GM19351 (cell line): Measurements from ENCODE around the gene MYL7.
"Not testable (repeated sequence)": the region's sequence is repeated elsewhere in the genome, so short reads cannot be mapped to it uniquely, and the experiment has no call there.

Experiments used
- ATAC-seq: cut with Tn5 transposase; IDR thresholded peaks from one replicate; pipeline ENCODE4 v1.9.1; 2021; ENCODE audit warnings: mild to moderate bottlenecking, moderate library complexity; ENCODE audit not compliant: unreplicated experiment

The MYL7 gene

DNA sequence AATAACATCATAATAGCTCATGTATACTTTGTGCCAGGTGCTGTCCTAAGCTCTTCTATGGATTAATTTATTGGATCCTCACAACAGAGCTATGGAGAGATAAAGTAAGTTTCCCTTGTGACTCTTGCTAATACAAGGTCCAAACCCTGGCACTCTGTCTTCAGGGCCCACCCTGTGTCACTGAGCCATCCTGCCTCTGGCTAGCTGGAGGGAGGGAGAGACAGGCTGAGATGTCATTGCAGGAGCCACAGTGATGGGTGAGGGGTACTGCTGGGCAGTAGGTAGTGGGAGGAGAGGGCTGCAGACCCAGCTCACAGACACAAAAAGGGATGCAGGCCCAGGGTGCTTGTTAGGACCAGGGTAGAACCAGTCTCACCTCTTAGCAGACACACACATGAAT lies 31.2 kb upstream of the MYL7 start:
- no peak for ATAC-seq

- not testable (repeated sequence) for ATAC-seq
These were observed 30.8 kb upstream of the MYL7 start for GRCh38 chr7:44171901-44172300.

GRCh38 chr7:44167920-44168319 lies 26.8 kb upstream of the MYL7 start:
- ATAC-seq: no peak

GRCh38 chr7:44163591-44163990 lies 22.5 kb upstream of the MYL7 start:
- ATAC-seq: no peak

DNA sequence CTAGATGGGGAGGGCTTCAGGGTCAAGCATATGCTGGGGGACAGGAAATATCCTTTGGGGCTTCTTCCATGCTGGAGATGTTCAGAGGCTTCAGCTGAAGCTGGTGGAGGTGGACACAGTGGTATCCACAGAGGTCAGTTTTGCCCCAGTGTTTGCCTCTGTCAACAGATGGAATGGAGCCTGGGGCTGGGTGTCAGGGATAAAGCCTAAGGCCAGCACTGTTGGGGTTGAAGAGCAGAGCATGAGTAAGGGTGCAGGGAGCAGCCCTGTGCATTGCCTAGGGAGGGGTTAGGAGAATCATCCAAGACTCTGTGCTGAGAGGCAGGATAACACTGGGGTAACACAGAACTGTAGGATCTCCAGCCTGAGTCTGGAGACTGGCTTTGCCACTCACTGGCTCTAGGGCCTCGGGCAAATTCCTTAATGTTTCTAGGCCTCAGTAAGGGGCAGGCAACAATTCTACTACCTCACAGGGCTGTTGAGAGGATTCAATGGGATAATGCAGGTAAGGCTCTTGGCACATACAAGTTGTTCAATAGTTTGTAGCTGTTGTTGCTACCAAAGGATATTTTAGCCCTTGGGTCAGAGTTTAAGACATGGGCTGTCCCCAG lies 21.8 kb upstream of the MYL7 start:
- no peak for ATAC-seq

DNA sequence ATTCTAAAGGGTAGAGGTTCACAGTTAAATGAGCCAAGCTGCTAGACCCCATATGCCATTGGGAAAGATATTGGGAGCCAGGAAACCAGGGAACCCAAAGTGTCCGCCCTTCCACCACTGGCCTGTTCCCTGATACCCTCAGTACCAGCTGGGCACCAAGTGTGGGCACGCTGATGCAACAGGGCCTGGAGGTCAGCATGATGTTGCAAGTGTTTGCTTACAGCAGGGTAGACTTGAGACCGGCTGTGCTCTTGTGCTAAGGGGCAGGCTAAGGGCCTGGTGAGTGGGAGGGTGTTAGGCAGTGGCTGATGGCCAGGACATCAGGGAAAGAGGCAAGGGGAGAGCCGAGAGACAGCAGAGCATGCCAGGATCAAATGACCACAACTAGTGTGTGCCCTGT lies 21.0 kb upstream of the MYL7 start:
- no peak for ATAC-seq

DNA sequence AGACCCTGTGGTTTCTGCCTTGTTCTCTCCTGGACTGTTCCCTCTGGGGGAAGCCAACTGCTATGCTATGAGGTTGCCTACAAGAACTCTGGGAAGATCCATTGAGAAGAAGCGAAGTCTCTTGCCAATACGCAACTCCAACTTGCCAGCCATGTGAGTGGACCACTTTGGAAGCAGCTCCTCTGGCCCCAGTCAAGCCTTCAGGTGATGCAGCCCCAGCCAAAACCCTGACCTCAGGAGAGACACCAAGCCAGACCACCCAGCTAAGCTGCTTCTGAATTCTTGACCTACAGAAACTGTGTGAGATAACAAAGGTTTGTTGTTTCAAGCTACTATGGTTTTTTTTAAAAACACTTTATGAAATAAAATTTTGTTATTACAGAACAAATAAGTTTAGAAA lies 20.2 kb upstream of the MYL7 start:
- ATAC-seq: no peak

- no peak for ATAC-seq
These were observed 18.9 kb upstream of the MYL7 start for GRCh38 chr7:44159824-44160630.

DNA sequence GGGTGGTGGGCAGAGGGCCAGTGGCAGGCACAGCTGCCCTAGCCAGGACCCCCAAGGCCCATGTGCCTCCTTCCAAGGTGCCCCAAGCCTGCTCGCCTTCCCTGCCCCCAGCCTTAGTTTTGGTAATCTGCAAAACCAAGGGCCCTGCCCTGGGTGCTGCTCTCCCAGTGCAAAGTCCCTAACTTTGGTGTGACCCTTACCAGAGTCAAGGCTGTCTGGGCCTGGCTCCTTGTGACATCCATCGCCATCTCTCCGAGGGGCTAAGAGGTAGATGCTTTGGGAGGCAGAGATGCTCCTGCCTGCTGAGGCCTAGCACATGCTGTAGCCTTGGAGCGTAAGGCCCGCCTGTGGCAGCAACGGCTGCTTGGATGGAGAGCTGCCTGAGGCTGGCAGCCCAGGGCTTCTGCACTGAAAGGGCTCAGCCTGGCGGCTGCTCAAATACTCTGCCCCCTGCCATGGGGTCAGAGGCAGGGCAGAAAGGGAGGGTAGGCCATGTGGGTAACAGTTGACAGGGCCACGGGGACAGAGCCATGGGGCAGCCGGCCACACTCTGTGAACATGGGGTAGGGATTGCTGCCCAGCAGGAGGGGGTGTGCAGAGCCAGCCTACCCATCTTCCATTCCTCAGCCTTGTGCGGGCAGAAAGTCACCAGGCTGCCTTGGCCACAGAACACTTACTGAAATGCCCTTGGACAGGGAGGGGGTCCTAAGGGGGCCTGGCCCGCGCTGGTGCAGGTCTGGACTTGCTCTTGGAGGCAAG lies 17.9 kb upstream of the MYL7 start:
- ATAC-seq: no peak

GRCh38 chr7:44158096-44158872 lies 17.2 kb upstream of the MYL7 start:
- no peak for ATAC-seq

DNA sequence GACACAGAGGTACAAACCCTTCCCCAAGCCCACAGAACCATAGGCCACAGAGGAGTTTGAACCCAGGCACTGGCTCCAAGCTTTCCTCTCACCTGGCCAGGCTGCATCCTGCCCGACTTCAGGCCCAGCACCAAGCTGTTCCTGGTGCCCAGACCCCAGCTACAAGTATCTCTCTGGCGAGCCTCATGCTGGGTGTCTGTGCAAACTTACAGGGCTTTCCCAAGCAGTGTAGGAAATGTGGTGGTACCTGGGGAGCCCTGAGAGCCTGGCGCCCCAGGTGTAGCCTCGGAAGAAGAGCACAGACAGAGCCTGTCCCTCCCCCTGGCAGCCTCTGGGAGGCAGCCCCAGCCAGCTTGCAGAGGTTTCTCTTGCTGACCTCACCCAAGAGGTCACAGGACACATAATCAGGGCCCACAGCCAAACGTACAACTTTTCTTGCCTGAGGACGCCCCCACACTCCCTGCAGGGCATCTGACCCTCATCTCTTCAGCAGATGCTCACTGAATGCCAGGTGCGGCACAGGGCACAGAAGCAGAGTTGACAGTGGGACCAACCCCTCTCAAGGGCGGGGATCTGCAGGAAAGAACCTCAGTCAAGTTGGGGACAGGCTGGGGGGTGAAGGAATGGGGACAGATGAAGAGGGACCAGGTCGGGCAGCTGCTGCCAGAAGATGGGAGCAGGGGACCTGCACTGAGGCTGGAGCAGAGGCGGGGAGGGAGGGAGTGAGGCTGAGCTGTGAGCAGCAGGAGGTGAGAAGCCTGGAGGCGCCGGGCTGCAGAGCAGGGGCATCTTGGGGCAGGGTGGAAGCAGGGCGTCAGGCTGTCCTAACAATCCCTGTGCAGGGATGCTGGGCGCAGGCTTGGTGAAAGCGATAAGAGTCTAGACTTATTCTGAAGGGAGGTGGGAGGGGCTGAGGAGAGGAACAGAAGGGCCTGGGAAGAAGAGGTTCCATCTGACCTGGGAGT lies 16.3 kb upstream of the MYL7 start:
- no peak for ATAC-seq

GRCh38 chr7:44156453-44157010 lies 15.4 kb upstream of the MYL7 start:
- ATAC-seq: no peak

- no peak for ATAC-seq
These were observed 14.4 kb upstream of the MYL7 start for GRCh38 chr7:44155191-44156185.

- no peak for ATAC-seq
These were observed 13.6 kb upstream of the MYL7 start for GRCh38 chr7:44154703-44155102.

DNA sequence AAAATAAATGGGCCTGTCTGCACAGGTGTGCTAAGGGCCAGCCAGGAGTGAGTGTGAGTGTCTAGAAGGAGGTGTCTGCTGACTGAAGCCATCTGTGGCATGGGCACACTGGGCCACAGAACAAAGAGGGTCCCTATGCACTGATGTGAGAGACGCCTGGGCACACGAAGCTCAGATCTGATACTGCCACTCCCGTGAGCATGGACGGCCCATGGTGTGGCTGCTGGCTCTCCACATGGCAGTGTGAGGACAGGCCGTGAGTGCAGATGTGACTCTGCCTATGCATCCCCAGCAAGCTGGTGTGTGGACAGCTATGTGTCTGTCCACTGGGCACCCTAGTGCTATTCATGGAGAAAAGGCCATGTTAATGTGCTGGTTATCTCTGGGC lies 12.8 kb upstream of the MYL7 start:
- no peak for ATAC-seq

- ATAC-seq: no peak
These were observed 12.1 kb upstream of the MYL7 start for GRCh38 chr7:44152971-44153947.

- no peak for ATAC-seq
These were observed 10.8 kb upstream of the MYL7 start for GRCh38 chr7:44151956-44152355.
